ENCODE results near the gene SLIT3.
"Not testable (repeated sequence)": the region's sequence is repeated elsewhere in the genome, so short reads cannot be mapped to it uniquely, and the experiment has no call there.

SLIT3 gene

GRCh38 chr5:169219351-169219750 lies 81.6 kb downstream of the SLIT3 start:
- no peak for DNase-seq (ENCODE audit: low spot score)

- no peak for DNase-seq (ENCODE audit: low spot score)
These were observed 82.1 kb downstream of the SLIT3 start for GRCh38 chr5:169218861-169219260.

GRCh38 chr5:169218176-169218575 lies 82.8 kb downstream of the SLIT3 start:
- no peak for DNase-seq (ENCODE audit: low spot score)

GRCh38 chr5:169216866-169217265 lies 84.1 kb downstream of the SLIT3 start:
- DNase-seq (ENCODE audit: low spot score), result no peak

- DNase-seq (ENCODE audit: low spot score), result no peak
These were observed 87.5 kb downstream of the SLIT3 start for GRCh38 chr5:169213479-169213878.

GRCh38 chr5:169211761-169212160 lies 89.2 kb downstream of the SLIT3 start:
- DNase-seq (ENCODE audit: low spot score), result not testable (repeated sequence)

GRCh38 chr5:169204788-169205400 lies 96.0 kb downstream of the SLIT3 start:
- no peak for DNase-seq (ENCODE audit: low spot score)

- DNase-seq (ENCODE audit: low spot score), result no peak
These were observed 98.0 kb downstream of the SLIT3 start for GRCh38 chr5:169202969-169203368.

- no peak for DNase-seq (ENCODE audit: low spot score)
These were observed 99.3 kb downstream of the SLIT3 start for GRCh38 chr5:169201597-169201996.

- DNase-seq (ENCODE audit: low spot score), result no peak
These were observed 100.7 kb downstream of the SLIT3 start for GRCh38 chr5:169200125-169200778.

GRCh38 chr5:169197343-169197742 lies 103.6 kb downstream of the SLIT3 start:
- DNase-seq (ENCODE audit: low spot score), result no peak

GRCh38 chr5:169196059-169196458 lies 104.9 kb downstream of the SLIT3 start:
- DNase-seq (ENCODE audit: low spot score), result no peak

- DNase-seq (ENCODE audit: low spot score), result no peak
These were observed 105.3 kb downstream of the SLIT3 start for GRCh38 chr5:169195601-169196000.

GRCh38 chr5:169192536-169192935 lies 108.4 kb downstream of the SLIT3 start:
- DNase-seq (ENCODE audit: low spot score), result no peak

GRCh38 chr5:169190849-169191248 lies 110.1 kb downstream of the SLIT3 start:
- no peak for DNase-seq (ENCODE audit: low spot score)

- no peak for DNase-seq (ENCODE audit: low spot score)
These were observed 115.3 kb downstream of the SLIT3 start for GRCh38 chr5:169185626-169186025.

- DNase-seq (ENCODE audit: low spot score), result no peak
These were observed 117.4 kb downstream of the SLIT3 start for GRCh38 chr5:169183576-169183975.

GRCh38 chr5:169182797-169183196 lies 118.1 kb downstream of the SLIT3 start:
- no peak for DNase-seq (ENCODE audit: low spot score)

- DNase-seq (ENCODE audit: low spot score), result no peak
These were observed 119.1 kb downstream of the SLIT3 start for GRCh38 chr5:169181814-169182213.

GRCh38 chr5:169178754-169179153 lies 122.2 kb downstream of the SLIT3 start:
- no peak for DNase-seq (ENCODE audit: low spot score)

- no peak for DNase-seq (ENCODE audit: low spot score)
These were observed 122.7 kb downstream of the SLIT3 start for GRCh38 chr5:169178274-169178673.

GRCh38 chr5:169176709-169177694 lies 123.9 kb downstream of the SLIT3 start:
- no peak for DNase-seq (ENCODE audit: low spot score)

GRCh38 chr5:169175733-169176132 lies 125.2 kb downstream of the SLIT3 start:
- DNase-seq (ENCODE audit: low spot score), result peak; percentile 8
